HEK293 (cell line): ENCODE data around the gene ABCA5.
A peak's percentile ranks its signal among the peaks of the same experiment; 100 is the strongest.

Experiments used
- CTCF ChIA-PET: fragments of 350-600 bp; formaldehyde crosslinking; extraction: SDS; loops from one replicate; lab custom pipeline; 2021; ENCODE audit warnings: antibody characterized with exemption; lab: Yijun Ruan, JAX
- POLR2A ChIA-PET: fragments of 300-600 bp; formaldehyde crosslinking; extraction: SDS; loops from one replicate; lab custom pipeline; 2020; ENCODE audit warnings: antibody characterized with exemption, inconsistent platforms; lab: Yijun Ruan, JAX
- H3K27ac ChIP-seq: fragments of 200-500 bp; sonication (Bioruptor generic); 2 replicates; pipeline ENCODE4 v1.5.1; 2014; ENCODE audit warnings: low read depth, low read length, control low read depth, inconsistent platforms; ENCODE audit errors: extremely low read depth
- H3K36me3 ChIP-seq, 2 experiments: fragments of 200-500 bp in 1 of 2; sonication (Bioruptor generic) in 1 of 2; 1 replicate in 1 of 2; 2 replicates in 1 of 2; pipeline ENCODE4 v1.5.1; 2014 to 2017; ENCODE audit warnings: inconsistent platforms in 2 of 2, low read length in 2 of 2; ENCODE audit not compliant: control insufficient read depth in 2 of 2, insufficient read depth in 1 of 2
- H3K4me1 ChIP-seq: fragments of 200-500 bp; sonication (Bioruptor generic); 2 replicates; pipeline ENCODE4 v1.5.1; 2014; ENCODE audit warnings: mild to moderate bottlenecking, low read length, inconsistent platforms; ENCODE audit not compliant: control insufficient read depth, insufficient read depth
- H3K4me3 ChIP-seq: 2 replicates; pipeline ENCODE4 v1.5.1; 2011; ENCODE audit warnings: low read depth, mild to moderate bottlenecking, control low read depth, low read length, moderate library complexity
- H3K9me3 ChIP-seq: fragments of 200-500 bp; sonication (Bioruptor generic); 2 replicates; pipeline ENCODE4 v1.5.1; 2014; ENCODE audit warnings: low read depth, low read length, inconsistent platforms; ENCODE audit not compliant: control insufficient read depth, insufficient read depth
- BCL11A ChIP-seq: fragments of 450-650 bp; formaldehyde crosslinking; IDR thresholded peaks from 2 replicates; pipeline ENCODE4 v1.5.1; 2016; ENCODE audit warnings: low read depth, missing biosample characterization, missing genetic modification characterization
- ELK4 ChIP-seq: IDR thresholded peaks from 2 replicates; pipeline ENCODE4 v1.6.1; 2011; ENCODE audit warnings: mild to moderate bottlenecking, low read depth, low read length, borderline replicate concordance
- KLF16 ChIP-seq: fragments of 450-650 bp; formaldehyde crosslinking; IDR thresholded peaks from 2 replicates; pipeline ENCODE4 v1.5.1; 2017; ENCODE audit warnings: missing biosample characterization, missing genetic modification characterization
- OVOL3 ChIP-seq: fragments of 450-650 bp; formaldehyde crosslinking; IDR thresholded peaks from 2 replicates; pipeline ENCODE4 v1.5.1; 2016; ENCODE audit warnings: missing biosample characterization, missing genetic modification characterization
- PBX3 ChIP-seq: sonication (generic); formaldehyde crosslinking; IDR thresholded peaks from 2 replicates; pipeline ENCODE4 v1.8.1; 2022; ENCODE audit warnings: mild to moderate bottlenecking, moderate library complexity, missing genetic modification reagents
- PRDM4 ChIP-seq: fragments of 450-650 bp; formaldehyde crosslinking; IDR thresholded peaks from 2 replicates; pipeline ENCODE4 v1.5.1; 2017; ENCODE audit warnings: missing biosample characterization, missing genetic modification characterization
- ZNF146 ChIP-seq: fragments of 450-650 bp; formaldehyde crosslinking; IDR thresholded peaks from 2 replicates; pipeline ENCODE4 v1.5.1; 2016; ENCODE audit warnings: missing biosample characterization, missing genetic modification characterization
- ZNF449 ChIP-seq: fragments of 450-650 bp; formaldehyde crosslinking; IDR thresholded peaks from 2 replicates; pipeline ENCODE4 v1.5.1; 2017; ENCODE audit warnings: missing biosample characterization, mild to moderate bottlenecking, missing genetic modification characterization, moderate library complexity
- ZNF571 ChIP-seq: fragments of 450-650 bp; formaldehyde crosslinking; IDR thresholded peaks from 2 replicates; pipeline ENCODE4 v1.5.0; 2017; ENCODE audit warnings: missing biosample characterization, missing genetic modification characterization
- ZNF76 ChIP-seq: fragments of 450-650 bp; formaldehyde crosslinking; IDR thresholded peaks from 2 replicates; pipeline ENCODE4; 2016; ENCODE audit warnings: low read depth, missing biosample characterization, missing genetic modification characterization, borderline replicate concordance
- TF ChIP-seq, protein P1 (sequence below): fragments of 450-650 bp; formaldehyde crosslinking; IDR thresholded peaks from 2 replicates; pipeline ENCODE4 v1.5.1; 2016; ENCODE audit warnings: missing biosample characterization, missing genetic modification characterization
- TF ChIP-seq, protein P2 (sequence below): fragments of 450-650 bp; formaldehyde crosslinking; IDR thresholded peaks from 2 replicates; pipeline ENCODE4 v1.5.1; 2017; ENCODE audit warnings: missing biosample characterization, missing genetic modification characterization
- TF ChIP-seq, protein P3 (sequence below): fragments of 450-650 bp; formaldehyde crosslinking; IDR thresholded peaks from 2 replicates; pipeline ENCODE4 v1.5.1; 2016; ENCODE audit warnings: missing biosample characterization, missing genetic modification characterization
- TF ChIP-seq, protein P4 (sequence below): fragments of 450-650 bp; formaldehyde crosslinking; IDR thresholded peaks from 2 replicates; pipeline ENCODE4 v1.5.1; 2016; ENCODE audit warnings: missing biosample characterization, missing genetic modification characterization

The ABCA5 gene

DNA sequence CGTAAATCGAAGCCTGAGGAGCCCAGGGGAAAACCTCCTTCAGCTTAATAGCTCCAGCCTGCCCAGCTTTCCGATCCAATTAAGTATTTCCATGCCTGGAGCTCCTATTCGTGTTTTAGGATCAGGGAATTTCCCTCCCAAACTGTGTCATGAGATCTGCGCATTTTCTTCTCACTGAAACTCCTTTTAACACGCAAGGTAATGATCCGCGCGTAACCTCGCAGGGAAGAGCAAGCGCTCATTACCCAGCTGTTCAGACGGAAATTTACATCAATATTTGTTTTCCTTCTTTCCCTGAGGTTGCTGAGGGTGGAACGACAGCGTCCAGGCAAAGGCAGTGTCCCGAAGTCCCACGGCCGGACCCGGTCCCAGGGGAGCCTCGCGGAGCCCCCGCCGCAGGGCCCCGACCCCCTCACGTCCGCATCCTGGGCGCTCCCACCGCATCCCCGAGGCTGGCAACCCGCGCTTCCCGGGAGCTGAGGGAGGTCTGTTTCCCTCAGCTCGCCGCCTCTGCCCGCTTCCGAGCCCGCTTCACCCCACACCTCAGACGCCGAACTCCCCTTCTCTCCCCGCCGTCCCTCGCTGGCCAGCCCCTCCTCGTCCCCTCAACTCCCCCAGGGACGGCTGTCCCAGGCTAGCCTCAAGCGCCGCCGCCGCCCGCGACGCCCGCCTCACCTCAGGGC is 415 bp downstream of the ABCA5 start (continued):
- no peak for TF ChIP-seq PRDM4 (tag by site-specific recombination)
- no peak for TF ChIP-seq ELK4
- TF ChIP-seq, all 188 proteins: peak for 44

GRCh38 chr17:69325518-69326376 is 1.2 kb downstream of the ABCA5 start:
- no peaks in the 10 kb centered on the region for H3K9me3 ChIP-seq
- no peaks in the 10 kb centered on the region; a peak in 1 of 3 replicates for H3K36me3 ChIP-seq
- ChIA-PET CTCF (interaction anchor here (0.6 to 1.6 kb wide), 15 partner anchors 9 to 573 kb away, joined by 3 to 7 read pairs (median 5); no protein-coding TSS in a partner anchor), POLR2A (interaction anchor here (1.1 to 2.4 kb wide), 3 partner anchors 11 to 70 kb away, joined by 3 to 7 read pairs (median 5); no protein-coding TSS in a partner anchor)
- peak overlapping the region; percentile 88 for H3K4me3 ChIP-seq
- no peak overlapping the region; the same call in 1 of the 2 replicates for H3K27ac ChIP-seq
- peaks cover 20% of the 10 kb centered on the region for H3K4me1 ChIP-seq
- TF ChIP-seq, protein P1, sequence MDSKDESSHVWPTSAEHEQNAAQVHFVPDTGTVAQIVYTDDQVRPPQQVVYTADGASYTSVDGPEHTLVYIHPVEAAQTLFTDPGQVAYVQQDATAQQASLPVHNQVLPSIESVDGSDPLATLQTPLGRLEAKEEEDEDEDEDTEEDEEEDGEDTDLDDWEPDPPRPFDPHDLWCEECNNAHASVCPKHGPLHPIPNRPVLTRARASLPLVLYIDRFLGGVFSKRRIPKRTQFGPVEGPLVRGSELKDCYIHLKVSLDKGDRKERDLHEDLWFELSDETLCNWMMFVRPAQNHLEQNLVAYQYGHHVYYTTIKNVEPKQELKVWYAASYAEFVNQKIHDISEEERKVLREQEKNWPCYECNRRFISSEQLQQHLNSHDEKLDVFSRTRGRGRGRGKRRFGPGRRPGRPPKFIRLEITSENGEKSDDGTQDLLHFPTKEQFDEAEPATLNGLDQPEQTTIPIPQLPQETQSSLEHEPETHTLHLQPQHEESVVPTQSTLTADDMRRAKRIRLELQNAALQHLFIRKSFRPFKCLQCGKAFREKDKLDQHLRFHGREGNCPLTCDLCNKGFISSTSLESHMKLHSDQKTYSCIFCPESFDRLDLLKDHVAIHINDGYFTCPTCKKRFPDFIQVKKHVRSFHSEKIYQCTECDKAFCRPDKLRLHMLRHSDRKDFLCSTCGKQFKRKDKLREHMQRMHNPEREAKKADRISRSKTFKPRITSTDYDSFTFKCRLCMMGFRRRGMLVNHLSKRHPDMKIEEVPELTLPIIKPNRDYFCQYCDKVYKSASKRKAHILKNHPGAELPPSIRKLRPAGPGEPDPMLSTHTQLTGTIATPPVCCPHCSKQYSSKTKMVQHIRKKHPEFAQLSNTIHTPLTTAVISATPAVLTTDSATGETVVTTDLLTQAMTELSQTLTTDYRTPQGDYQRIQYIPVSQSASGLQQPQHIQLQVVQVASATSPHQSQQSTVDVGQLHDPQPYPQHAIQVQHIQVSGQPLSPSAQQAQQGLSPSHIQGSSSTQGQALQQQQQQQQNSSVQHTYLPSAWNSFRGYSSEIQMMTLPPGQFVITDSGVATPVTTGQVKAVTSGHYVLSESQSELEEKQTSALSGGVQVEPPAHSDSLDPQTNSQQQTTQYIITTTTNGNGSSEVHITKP = peak; percentile 92
- TF ChIP-seq ZNF76 (tag by site-specific recombination) (0 out of 2 replicates have a peak, but pooled peaks have one; percentile 17), BCL11A (tag by site-specific recombination) (no peak), PBX3 (CRISPR knock-in tag) (no peak), ZNF571 (tag by site-specific recombination) (no peak), ELK4 (no peak), ZNF449 (tag by site-specific recombination) (0 out of 2 replicates have a peak, but pooled peaks have one; percentile 13), OVOL3 (no peak), KLF16 (tag by site-specific recombination) (no peak), ZNF146 (no peak)
- TF ChIP-seq, protein P2, sequence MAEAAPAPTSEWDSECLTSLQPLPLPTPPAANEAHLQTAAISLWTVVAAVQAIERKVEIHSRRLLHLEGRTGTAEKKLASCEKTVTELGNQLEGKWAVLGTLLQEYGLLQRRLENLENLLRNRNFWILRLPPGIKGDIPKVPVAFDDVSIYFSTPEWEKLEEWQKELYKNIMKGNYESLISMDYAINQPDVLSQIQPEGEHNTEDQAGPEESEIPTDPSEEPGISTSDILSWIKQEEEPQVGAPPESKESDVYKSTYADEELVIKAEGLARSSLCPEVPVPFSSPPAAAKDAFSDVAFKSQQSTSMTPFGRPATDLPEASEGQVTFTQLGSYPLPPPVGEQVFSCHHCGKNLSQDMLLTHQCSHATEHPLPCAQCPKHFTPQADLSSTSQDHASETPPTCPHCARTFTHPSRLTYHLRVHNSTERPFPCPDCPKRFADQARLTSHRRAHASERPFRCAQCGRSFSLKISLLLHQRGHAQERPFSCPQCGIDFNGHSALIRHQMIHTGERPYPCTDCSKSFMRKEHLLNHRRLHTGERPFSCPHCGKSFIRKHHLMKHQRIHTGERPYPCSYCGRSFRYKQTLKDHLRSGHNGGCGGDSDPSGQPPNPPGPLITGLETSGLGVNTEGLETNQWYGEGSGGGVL (tag by site-specific recombination) = no peak
- TF ChIP-seq, protein P3, sequence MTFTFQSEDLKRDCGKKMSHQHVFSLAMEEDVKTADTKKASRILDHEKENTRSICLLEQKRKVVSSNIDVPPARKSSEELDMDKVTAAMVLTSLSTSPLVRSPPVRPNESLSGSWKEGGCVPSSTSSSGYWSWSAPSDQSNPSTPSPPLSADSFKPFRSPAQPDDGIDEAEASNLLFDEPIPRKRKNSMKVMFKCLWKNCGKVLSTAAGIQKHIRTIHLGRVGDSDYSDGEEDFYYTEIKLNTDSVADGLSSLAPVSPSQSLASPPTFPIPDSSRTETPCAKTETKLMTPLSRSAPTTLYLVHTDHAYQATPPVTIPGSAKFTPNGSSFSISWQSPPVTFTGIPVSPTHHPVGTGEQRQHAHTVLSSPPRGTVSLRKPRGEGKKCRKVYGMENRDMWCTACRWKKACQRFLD (tag by site-specific recombination) = no peak
- TF ChIP-seq, protein P4, sequence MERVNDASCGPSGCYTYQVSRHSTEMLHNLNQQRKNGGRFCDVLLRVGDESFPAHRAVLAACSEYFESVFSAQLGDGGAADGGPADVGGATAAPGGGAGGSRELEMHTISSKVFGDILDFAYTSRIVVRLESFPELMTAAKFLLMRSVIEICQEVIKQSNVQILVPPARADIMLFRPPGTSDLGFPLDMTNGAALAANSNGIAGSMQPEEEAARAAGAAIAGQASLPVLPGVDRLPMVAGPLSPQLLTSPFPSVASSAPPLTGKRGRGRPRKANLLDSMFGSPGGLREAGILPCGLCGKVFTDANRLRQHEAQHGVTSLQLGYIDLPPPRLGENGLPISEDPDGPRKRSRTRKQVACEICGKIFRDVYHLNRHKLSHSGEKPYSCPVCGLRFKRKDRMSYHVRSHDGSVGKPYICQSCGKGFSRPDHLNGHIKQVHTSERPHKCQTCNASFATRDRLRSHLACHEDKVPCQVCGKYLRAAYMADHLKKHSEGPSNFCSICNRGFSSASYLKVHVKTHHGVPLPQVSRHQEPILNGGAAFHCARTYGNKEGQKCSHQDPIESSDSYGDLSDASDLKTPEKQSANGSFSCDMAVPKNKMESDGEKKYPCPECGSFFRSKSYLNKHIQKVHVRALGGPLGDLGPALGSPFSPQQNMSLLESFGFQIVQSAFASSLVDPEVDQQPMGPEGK (tag by site-specific recombination) = no peak
